ENCODE data around the gene CCR8.

- TF ChIP-seq CTCF (IDR thresholded peaks at IDR 0.05) (no peak), POLR2A (IDR thresholded peaks at IDR 0.05) (no peak)
Measured at GRCh38 chr3:39315420-39315819, 14.1 kb upstream of the CCR8 start.
